ENCODE data around the gene MAP1LC3B.

MAP1LC3B gene

GRCh38 chr16:87435372-87436224 is 43.5 kb downstream of the MAP1LC3B start:
- FAIRE-seq (peak; percentile 60), DNase-seq (ENCODE audit: insufficient read length, low spot score) (no peak)
- TF ChIP-seq PAX5 (IDR thresholded peaks at IDR 0.05; ENCODE audit: insufficient read depth, low read length, severe bottlenecking) (no peak), TAF1 (IDR thresholded peaks at IDR 0.05; ENCODE audit: low read depth, low read length) (no peak)

- no peak for TF ChIP-seq POLR2A (IDR thresholded peaks at IDR 0.05; ENCODE audit: low read depth, low read length)
- no peak for TF ChIP-seq PAX5 (IDR thresholded peaks at IDR 0.05; ENCODE audit: insufficient read depth, low read length, severe bottlenecking)
- peak; percentile 41 for FAIRE-seq
- DNase-seq (ENCODE audit: insufficient read length, low spot score) = no peak
Observed at GRCh38 chr16:87436225-87437172, 44.4 kb downstream of the MAP1LC3B start.

GRCh38 chr16:87437327-87437726 is 45.2 kb downstream of the MAP1LC3B start:
- TF ChIP-seq POLR2AphosphoS5 (IDR thresholded peaks at IDR 0.05; ENCODE audit: low read depth, low read length) = no peak
- TF ChIP-seq SPI1 (IDR thresholded peaks at IDR 0.05; ENCODE audit: low read depth, low read length) = no peak
- TF ChIP-seq POLR2A (IDR thresholded peaks at IDR 0.05; ENCODE audit: low read depth, low read length) = no peak
- no peak for TF ChIP-seq PAX5 (IDR thresholded peaks at IDR 0.05; ENCODE audit: insufficient read depth, low read length, severe bottlenecking)
- TF ChIP-seq POU2F2 (IDR thresholded peaks at IDR 0.05; ENCODE audit: low read depth, low read length) = no peak
- TF ChIP-seq TAF1 (IDR thresholded peaks at IDR 0.05; ENCODE audit: low read depth, low read length) = no peak
- FAIRE-seq (no peak), DNase-seq (ENCODE audit: insufficient read length, low spot score) (no peak)

GRCh38 chr16:87437911-87438610 is 45.9 kb downstream of the MAP1LC3B start:
- DNase-seq (ENCODE audit: insufficient read length, low spot score) (no peak), FAIRE-seq (no peak)
- TF ChIP-seq PAX5 (IDR thresholded peaks at IDR 0.05; ENCODE audit: insufficient read depth, low read length, severe bottlenecking) (no peak), SPI1 (IDR thresholded peaks at IDR 0.05; ENCODE audit: low read depth, low read length) (no peak), TAF1 (IDR thresholded peaks at IDR 0.05; ENCODE audit: low read depth, low read length) (no peak), POLR2AphosphoS5 (IDR thresholded peaks at IDR 0.05; ENCODE audit: low read depth, low read length) (no peak)

- DNase-seq (ENCODE audit: insufficient read length, low spot score) (no peak), FAIRE-seq (no peak)
- TF ChIP-seq POU2F2 (IDR thresholded peaks at IDR 0.05; ENCODE audit: low read depth, low read length) (no peak), POLR2AphosphoS5 (IDR thresholded peaks at IDR 0.05; ENCODE audit: low read depth, low read length) (no peak), SPI1 (IDR thresholded peaks at IDR 0.05; ENCODE audit: low read depth, low read length) (no peak), POLR2A (IDR thresholded peaks at IDR 0.05; ENCODE audit: low read depth, low read length) (no peak), PAX5 (IDR thresholded peaks at IDR 0.05; ENCODE audit: insufficient read depth, low read length, severe bottlenecking) (no peak), TAF1 (IDR thresholded peaks at IDR 0.05; ENCODE audit: low read depth, low read length) (no peak)
Observed at GRCh38 chr16:87438611-87438985, 46.5 kb downstream of the MAP1LC3B start.

GRCh38 chr16:87439926-87440325 is 47.8 kb downstream of the MAP1LC3B start:
- TF ChIP-seq SPI1 (IDR thresholded peaks at IDR 0.05; ENCODE audit: low read depth, low read length) = no peak
- no peak for TF ChIP-seq POLR2AphosphoS5 (IDR thresholded peaks at IDR 0.05; ENCODE audit: low read depth, low read length)
- no peak for TF ChIP-seq TAF1 (IDR thresholded peaks at IDR 0.05; ENCODE audit: low read depth, low read length)
- TF ChIP-seq POLR2A (IDR thresholded peaks at IDR 0.05; ENCODE audit: low read depth, low read length) = no peak
- no peak for TF ChIP-seq POU2F2 (IDR thresholded peaks at IDR 0.05; ENCODE audit: low read depth, low read length)
- TF ChIP-seq PAX5 (IDR thresholded peaks at IDR 0.05; ENCODE audit: insufficient read depth, low read length, severe bottlenecking) = no peak
- no peak for DNase-seq (ENCODE audit: insufficient read length, low spot score)
- FAIRE-seq = no peak

- TF ChIP-seq POLR2A (IDR thresholded peaks at IDR 0.05; ENCODE audit: low read depth, low read length) = no peak
- no peak for TF ChIP-seq TAF1 (IDR thresholded peaks at IDR 0.05; ENCODE audit: low read depth, low read length)
- no peak for TF ChIP-seq SPI1 (IDR thresholded peaks at IDR 0.05; ENCODE audit: low read depth, low read length)
- TF ChIP-seq PAX5 (IDR thresholded peaks at IDR 0.05; ENCODE audit: insufficient read depth, low read length, severe bottlenecking) = no peak
- TF ChIP-seq POU2F2 (IDR thresholded peaks at IDR 0.05; ENCODE audit: low read depth, low read length) = no peak
- TF ChIP-seq POLR2AphosphoS5 (IDR thresholded peaks at IDR 0.05; ENCODE audit: low read depth, low read length) = no peak
- FAIRE-seq (no peak), DNase-seq (ENCODE audit: insufficient read length, low spot score) (no peak)
Observed at GRCh38 chr16:87441886-87442580, 49.9 kb downstream of the MAP1LC3B start.

GRCh38 chr16:87442581-87442966 is 50.4 kb downstream of the MAP1LC3B start:
- FAIRE-seq = no peak
- TF ChIP-seq SPI1 (IDR thresholded peaks at IDR 0.05; ENCODE audit: low read depth, low read length) = no peak
- TF ChIP-seq POLR2AphosphoS5 (IDR thresholded peaks at IDR 0.05; ENCODE audit: low read depth, low read length) = no peak
- no peak for TF ChIP-seq TAF1 (IDR thresholded peaks at IDR 0.05; ENCODE audit: low read depth, low read length)
- no peak for TF ChIP-seq POU2F2 (IDR thresholded peaks at IDR 0.05; ENCODE audit: low read depth, low read length)
- DNase-seq (ENCODE audit: insufficient read length, low spot score) = no peak

GRCh38 chr16:87443016-87443415 is 50.9 kb downstream of the MAP1LC3B start:
- TF ChIP-seq POLR2A (IDR thresholded peaks at IDR 0.05; ENCODE audit: low read depth, low read length) = no peak
- TF ChIP-seq PAX5 (IDR thresholded peaks at IDR 0.05; ENCODE audit: insufficient read depth, low read length, severe bottlenecking) = no peak
- no peak for TF ChIP-seq POU2F2 (IDR thresholded peaks at IDR 0.05; ENCODE audit: low read depth, low read length)
- no peak for TF ChIP-seq SPI1 (IDR thresholded peaks at IDR 0.05; ENCODE audit: low read depth, low read length)
- no peak for TF ChIP-seq POLR2AphosphoS5 (IDR thresholded peaks at IDR 0.05; ENCODE audit: low read depth, low read length)
- TF ChIP-seq TAF1 (IDR thresholded peaks at IDR 0.05; ENCODE audit: low read depth, low read length) = no peak
- no peak for DNase-seq (ENCODE audit: insufficient read length, low spot score)
- FAIRE-seq = no peak

Data from GM12891 (cell line).